ENCODE measurements around the gene LIN9. TPM values are rescaled to one million over a fixed set of nuclear protein-coding genes. Genes with fewer than 3 reads are reported as not detected.

LIN9 gene
- polyA plus RNA-seq, 1 experiment, result 2.1 TPM

DNA sequence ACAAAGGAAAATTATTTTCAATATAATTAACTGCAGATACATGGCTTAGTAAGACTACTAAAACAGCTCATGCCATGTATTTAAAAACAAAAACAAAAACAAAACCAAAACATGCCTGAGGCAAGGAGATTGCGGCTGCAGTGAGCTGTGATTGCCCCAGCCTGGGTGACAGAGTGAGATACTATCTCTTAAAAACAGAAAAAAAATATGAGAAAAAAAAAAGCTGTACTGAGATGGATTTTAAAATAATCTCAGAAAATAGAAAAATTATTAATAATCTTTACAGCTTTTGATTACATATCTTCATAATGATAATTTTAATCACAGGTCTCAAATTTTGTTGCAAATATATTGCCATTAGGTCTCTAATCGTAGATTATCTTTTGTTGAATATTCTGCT lies 24.0 kb upstream of the LIN9 start:
- DNase-seq (ENCODE audit: low read depth), result no peak
- Histone ChIP-seq H3K36me3 (ENCODE audit: control insufficient read depth, insufficient read depth, low read length) (no peaks in the 10 kb centered on the region), H3K4me3 (ENCODE audit: low read depth, low read length) (no peak overlapping the region), H3K27me3 (ENCODE audit: control insufficient read depth, insufficient read depth, low read length) (no peaks in the 10 kb centered on the region)
- POLR2A ChIA-PET, result no interaction called here
- CTCF ChIA-PET, result interaction anchor here (0.8 to 3.2 kb wide), 8 partner anchors 11 to 208 kb away, joined by 3 to 19 read pairs (median 4); partner anchors contain the start of gene LIN9
- TF ChIP-seq, protein P1, sequence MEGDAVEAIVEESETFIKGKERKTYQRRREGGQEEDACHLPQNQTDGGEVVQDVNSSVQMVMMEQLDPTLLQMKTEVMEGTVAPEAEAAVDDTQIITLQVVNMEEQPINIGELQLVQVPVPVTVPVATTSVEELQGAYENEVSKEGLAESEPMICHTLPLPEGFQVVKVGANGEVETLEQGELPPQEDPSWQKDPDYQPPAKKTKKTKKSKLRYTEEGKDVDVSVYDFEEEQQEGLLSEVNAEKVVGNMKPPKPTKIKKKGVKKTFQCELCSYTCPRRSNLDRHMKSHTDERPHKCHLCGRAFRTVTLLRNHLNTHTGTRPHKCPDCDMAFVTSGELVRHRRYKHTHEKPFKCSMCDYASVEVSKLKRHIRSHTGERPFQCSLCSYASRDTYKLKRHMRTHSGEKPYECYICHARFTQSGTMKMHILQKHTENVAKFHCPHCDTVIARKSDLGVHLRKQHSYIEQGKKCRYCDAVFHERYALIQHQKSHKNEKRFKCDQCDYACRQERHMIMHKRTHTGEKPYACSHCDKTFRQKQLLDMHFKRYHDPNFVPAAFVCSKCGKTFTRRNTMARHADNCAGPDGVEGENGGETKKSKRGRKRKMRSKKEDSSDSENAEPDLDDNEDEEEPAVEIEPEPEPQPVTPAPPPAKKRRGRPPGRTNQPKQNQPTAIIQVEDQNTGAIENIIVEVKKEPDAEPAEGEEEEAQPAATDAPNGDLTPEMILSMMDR (IDR thresholded peaks at IDR 0.05; ENCODE audit: insufficient read depth, low read depth, low read length), result no peak

DNA sequence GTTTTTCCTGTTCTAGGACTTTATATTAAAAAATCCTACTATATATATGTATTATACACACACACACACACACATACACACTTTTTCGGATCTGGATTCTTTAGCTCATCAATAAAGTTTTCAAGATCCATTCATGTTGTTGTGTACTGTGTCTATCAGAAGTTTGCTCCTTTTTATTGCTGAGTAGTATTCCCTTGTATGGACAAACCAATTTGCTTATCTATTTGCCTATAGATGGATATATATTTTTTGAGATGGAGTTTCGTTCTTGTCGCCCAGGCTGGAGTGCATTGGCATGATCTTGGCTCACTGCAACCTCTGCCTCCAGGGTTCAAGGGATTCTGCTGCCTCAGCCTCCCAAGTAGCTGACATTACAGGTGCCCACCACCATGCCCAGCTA lies 20.3 kb upstream of the LIN9 start:
- DNase-seq (ENCODE audit: low read depth), result no peak
- TF ChIP-seq, protein P1 (IDR thresholded peaks at IDR 0.05; ENCODE audit: insufficient read depth, low read depth, low read length), result no peak

DNA sequence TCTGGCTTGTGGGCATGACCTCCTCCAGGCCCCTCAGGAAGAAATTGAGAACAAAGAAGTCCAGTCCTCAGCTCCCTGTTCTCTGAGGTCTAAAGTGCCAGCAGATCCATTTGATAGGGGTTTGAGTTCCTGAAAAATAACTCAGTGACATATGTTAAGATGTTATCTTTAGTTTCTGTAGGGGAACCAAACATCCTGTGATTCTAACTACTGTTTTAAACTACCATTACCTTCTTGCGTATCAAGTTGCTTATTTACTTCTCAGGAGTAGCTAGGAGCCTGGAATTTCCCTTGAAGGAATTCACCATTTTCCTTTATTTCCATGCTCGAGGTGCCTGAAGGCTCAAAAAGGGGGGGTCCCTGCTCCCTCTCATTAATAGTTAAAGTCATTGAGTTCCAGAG lies 18.8 kb upstream of the LIN9 start:
- H3K27me3 ChIP-seq (ENCODE audit: control insufficient read depth, insufficient read depth, low read length), result no peaks in the 10 kb centered on the region
- TF ChIP-seq, protein P1 (IDR thresholded peaks at IDR 0.05; ENCODE audit: insufficient read depth, low read depth, low read length), result no peak
- POLR2A ChIA-PET, result no interaction called here
- no peak overlapping the region for H3K4me3 ChIP-seq (ENCODE audit: low read depth, low read length)
- CTCF ChIA-PET, result interaction anchor here (0.6 to 1.8 kb wide), 2 partner anchors 9 to 19 kb away, joined by 3 read pairs; partner anchors contain the start of gene LIN9
- DNase-seq (ENCODE audit: low read depth), result no peak
- H3K36me3 ChIP-seq (ENCODE audit: control insufficient read depth, insufficient read depth, low read length), result no peaks in the 10 kb centered on the region

More for the DNA sequence above, 20.3 kb upstream of the LIN9 start:
- Histone ChIP-seq H3K4me3 (ENCODE audit: low read depth, low read length) (no peak overlapping the region), H3K36me3 (ENCODE audit: control insufficient read depth, insufficient read depth, low read length) (no peaks in the 10 kb centered on the region), H3K27me3 (ENCODE audit: control insufficient read depth, insufficient read depth, low read length) (no peaks in the 10 kb centered on the region)
- ChIA-PET POLR2A (no interaction called here), CTCF (interaction anchor here (0.6 to 1.2 kb wide), 2 partner anchors 9 to 559 kb away, joined by 3 read pairs; no protein-coding TSS in a partner anchor)

DNA sequence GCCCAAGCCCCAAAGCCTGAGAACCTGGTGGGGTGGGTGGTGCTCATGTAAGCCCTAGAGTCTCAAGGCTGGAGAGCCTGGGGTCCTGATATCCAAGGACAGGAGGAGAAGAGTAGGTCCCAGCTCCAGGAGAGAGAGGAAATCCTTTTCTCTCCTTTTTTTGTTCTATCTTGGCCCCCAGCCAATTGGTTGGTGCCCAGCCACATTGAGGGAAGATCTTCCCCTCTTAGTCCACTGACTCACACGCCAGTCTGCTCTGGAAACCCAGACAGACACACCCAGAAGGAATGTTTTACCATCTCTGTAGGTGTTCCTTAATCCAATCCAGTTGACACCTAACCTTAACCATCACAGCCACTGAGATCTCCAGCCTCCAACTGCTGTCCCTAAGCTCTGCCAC lies 16.2 kb upstream of the LIN9 start:
- Histone ChIP-seq H3K27me3 (ENCODE audit: control insufficient read depth, insufficient read depth, low read length) (no peaks in the 10 kb centered on the region), H3K36me3 (ENCODE audit: control insufficient read depth, insufficient read depth, low read length) (no peaks in the 10 kb centered on the region), H3K4me3 (ENCODE audit: low read depth, low read length) (no peak overlapping the region)
- DNase-seq (ENCODE audit: low read depth), result no peak
- TF ChIP-seq, protein P1 (IDR thresholded peaks at IDR 0.05; ENCODE audit: insufficient read depth, low read depth, low read length), result no peak
- CTCF ChIA-PET, result no interaction called here
- POLR2A ChIA-PET, result interaction anchor here (0.5 kb wide), 1 partner anchor 18 kb away, joined by 3 read pairs; no protein-coding TSS in a partner anchor

DNA sequence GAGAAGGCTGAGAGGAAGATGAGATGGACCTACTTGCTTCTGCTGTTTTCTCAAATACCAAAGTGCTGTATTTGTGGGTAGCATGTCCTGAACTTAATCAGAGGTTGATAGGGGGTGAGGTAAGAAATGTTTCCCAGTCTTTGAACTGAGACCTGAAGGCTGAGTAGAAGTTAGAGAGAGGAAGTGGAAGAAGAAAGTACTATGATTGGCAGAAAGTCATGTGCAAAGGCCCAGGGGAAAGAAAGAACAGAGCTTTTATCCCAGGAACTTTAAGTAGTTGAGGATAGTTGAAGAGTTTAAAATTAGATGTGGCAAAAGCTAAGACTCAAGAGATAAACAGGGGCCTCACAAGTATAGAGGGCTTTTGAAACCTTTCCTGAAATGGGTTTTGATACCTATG lies 15.5 kb upstream of the LIN9 start:
- ChIA-PET POLR2A (no interaction called here), CTCF (no interaction called here)
- no peak for DNase-seq (ENCODE audit: low read depth)
- TF ChIP-seq, protein P1 (IDR thresholded peaks at IDR 0.05; ENCODE audit: insufficient read depth, low read depth, low read length), result no peak
- Histone ChIP-seq H3K27me3 (ENCODE audit: control insufficient read depth, insufficient read depth, low read length) (no peaks in the 10 kb centered on the region), H3K4me3 (ENCODE audit: low read depth, low read length) (no peak overlapping the region), H3K36me3 (ENCODE audit: control insufficient read depth, insufficient read depth, low read length) (no peaks in the 10 kb centered on the region)
